Measurements from ENCODE around the gene ARHGAP26. TPM values are rescaled to one million over a fixed set of nuclear protein-coding genes. Genes with fewer than 3 reads are reported as not detected.

ARHGAP26 gene
- total and polyA plus RNA-seq, 7 donors: 5.4 to 25.5 (median 19.1) TPM

DNA sequence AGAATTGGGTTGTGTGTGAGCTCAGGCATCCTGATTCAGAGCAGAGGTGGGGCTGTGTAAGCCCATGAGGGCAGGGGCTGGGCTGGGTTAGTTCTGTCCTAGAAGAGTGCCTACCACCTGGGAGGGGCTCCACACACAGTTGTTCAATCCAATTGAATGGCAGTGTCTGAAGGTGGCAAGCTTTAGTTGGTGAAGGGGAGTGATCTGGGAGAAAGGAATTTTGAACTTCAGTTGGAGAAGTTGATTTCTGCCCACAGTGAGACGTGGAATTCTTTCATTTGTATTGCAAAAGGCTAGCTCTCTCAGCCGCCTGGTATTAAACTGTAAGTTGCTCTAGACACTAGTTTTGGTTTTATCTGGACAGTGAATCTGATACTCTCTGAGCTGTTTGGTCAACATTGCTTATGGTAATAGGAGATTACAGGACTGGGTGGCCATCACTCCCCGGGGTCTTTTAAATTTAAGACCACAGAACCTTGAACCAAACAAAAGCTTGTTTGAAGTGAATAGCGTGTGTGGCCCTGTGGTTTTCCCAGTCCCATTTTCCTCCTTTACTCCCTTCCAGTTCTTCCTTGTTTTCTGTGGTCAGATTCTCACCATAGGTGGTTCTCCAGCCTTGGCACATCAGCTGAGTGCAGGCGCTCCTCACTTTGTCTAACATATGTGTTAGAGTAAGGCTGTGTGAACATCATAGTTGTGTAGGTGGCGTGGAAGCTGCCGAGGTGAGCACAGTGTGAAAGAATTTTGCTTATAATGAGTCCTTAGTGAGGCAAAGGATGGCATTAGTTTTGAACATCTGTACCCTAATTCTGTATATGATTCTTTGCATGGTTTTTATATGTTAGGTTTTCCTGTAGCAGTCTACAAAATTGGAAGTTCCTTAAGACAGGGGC, 78.0 kb downstream of the ARHGAP26 start:
- no peaks in the 10 kb centered on the region for H3K36me3 ChIP-seq
- no peaks in the 10 kb centered on the region for H3K27me3 ChIP-seq
- TF ChIP-seq POLR2A (IDR thresholded peaks at IDR 0.05): no peak
- no peak for TF ChIP-seq POLR2AphosphoS5 (IDR thresholded peaks at IDR 0.05)
- TF ChIP-seq EP300 (IDR thresholded peaks at IDR 0.05): no peak
- TF ChIP-seq, protein P1, sequence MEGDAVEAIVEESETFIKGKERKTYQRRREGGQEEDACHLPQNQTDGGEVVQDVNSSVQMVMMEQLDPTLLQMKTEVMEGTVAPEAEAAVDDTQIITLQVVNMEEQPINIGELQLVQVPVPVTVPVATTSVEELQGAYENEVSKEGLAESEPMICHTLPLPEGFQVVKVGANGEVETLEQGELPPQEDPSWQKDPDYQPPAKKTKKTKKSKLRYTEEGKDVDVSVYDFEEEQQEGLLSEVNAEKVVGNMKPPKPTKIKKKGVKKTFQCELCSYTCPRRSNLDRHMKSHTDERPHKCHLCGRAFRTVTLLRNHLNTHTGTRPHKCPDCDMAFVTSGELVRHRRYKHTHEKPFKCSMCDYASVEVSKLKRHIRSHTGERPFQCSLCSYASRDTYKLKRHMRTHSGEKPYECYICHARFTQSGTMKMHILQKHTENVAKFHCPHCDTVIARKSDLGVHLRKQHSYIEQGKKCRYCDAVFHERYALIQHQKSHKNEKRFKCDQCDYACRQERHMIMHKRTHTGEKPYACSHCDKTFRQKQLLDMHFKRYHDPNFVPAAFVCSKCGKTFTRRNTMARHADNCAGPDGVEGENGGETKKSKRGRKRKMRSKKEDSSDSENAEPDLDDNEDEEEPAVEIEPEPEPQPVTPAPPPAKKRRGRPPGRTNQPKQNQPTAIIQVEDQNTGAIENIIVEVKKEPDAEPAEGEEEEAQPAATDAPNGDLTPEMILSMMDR (IDR thresholded peaks at IDR 0.05): no peak
- no peak overlapping the region for H3K4me3 ChIP-seq
- DNase-seq: no peak
- WGBS, 2 donors: 94 to 95% methylated on average over 7 of the region's 7 CpGs
- intact Hi-C loops (cut with DNase I): no loop called here
- no peak overlapping the region for H3K27ac ChIP-seq
- H3K4me1 ChIP-seq: peaks cover 0 to 31% (median 23%) of the 10 kb centered on the region in 4 donors
- H3K9me3 ChIP-seq: no peaks in the 10 kb centered on the region

DNA sequence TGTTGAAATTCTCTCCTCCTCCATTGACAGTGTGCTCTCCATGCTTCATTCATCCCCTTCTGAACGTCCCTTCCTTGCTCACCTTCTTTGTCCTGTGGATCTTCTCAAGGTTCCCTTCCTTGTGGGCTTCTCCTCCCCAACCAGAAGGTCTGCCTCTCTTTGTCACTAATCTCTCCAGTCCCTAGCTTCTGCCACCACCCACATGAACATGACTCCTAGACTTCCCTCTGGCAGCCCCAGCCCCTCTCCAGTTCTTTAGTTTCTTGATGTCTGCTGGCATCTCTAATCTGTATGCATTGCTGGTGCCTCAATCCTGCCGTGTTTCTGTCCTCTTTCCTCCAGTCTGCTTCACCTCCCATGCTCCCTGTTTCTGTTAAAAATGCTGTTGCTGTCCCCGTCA, 79.3 kb downstream of the ARHGAP26 start:
- H3K4me1 ChIP-seq: peaks cover 0 to 26% (median 17%) of the 10 kb centered on the region in 4 donors
- 91 to 92% methylated on average over 3 of the region's 3 CpGs for WGBS, 2 donors

DNA sequence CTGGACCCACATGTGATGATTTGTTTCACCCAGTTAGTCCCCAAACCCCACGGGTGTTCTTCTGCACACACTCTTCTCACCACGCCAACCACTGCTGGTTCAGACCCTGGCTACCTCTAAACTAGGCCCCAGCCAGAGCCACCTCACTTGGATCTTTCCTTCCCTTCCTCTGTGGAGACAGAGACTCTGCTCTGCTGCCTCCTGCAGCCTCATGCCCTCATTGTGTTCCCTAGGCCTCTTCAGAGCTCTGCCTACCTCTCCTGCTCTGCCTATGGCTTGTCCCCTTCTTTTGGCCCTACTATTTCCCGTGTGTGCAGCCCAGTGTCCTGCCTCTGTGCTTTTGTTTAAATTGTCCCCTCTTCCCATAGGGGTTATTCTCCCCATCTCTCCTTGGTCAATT, 79.7 kb downstream of the ARHGAP26 start:
- TF ChIP-seq POLR2AphosphoS5 (IDR thresholded peaks at IDR 0.05) (no peak), EP300 (IDR thresholded peaks at IDR 0.05) (no peak), POLR2A (IDR thresholded peaks at IDR 0.05) (no peak)
- TF ChIP-seq, protein P1 (IDR thresholded peaks at IDR 0.05): no peak
- no peak overlapping the region for H3K27ac ChIP-seq
- no peaks in the 10 kb centered on the region for H3K27me3 ChIP-seq
- H3K36me3 ChIP-seq: no peaks in the 10 kb centered on the region
- no peak for DNase-seq
- intact Hi-C loops (cut with DNase I): no loop called here
- no peak overlapping the region for H3K4me3 ChIP-seq
- H3K9me3 ChIP-seq: no peaks in the 10 kb centered on the region
- 84 to 85% methylated on average over 3 of the region's 3 CpGs for WGBS, 2 donors
- H3K4me1 ChIP-seq: peaks cover 0 to 25% (median 16%) of the 10 kb centered on the region in 4 donors

More for the DNA sequence above, 79.3 kb downstream of the ARHGAP26 start:
- H3K9me3 ChIP-seq: no peaks in the 10 kb centered on the region
- DNase-seq: no peak
- H3K36me3 ChIP-seq: no peaks in the 10 kb centered on the region
- H3K27me3 ChIP-seq: no peaks in the 10 kb centered on the region
- no peak overlapping the region for H3K27ac ChIP-seq
- intact Hi-C loops (cut with DNase I): no loop called here
- H3K4me3 ChIP-seq: no peak overlapping the region
- TF ChIP-seq POLR2A (IDR thresholded peaks at IDR 0.05): no peak

DNA sequence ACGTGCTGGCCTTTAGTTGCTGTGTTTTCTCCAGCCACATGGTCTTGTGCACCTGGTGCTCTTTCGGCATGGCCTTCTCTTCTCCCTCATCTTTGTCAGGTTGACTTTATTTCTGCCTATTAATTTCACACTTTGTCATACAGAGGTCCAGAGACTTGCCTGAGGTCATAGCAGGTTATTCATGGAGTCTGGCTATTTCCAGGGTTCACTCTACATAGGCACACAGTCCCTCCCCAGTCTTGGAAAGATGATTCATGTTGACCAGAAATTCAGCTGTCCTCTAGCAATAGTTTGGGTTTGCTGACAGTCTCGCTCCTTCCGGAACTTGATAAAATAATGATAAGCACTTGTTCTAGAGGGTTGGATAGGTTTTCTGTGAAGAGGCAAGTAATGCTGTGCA, 81.6 kb downstream of the ARHGAP26 start:
- DNase-seq: no peak
- WGBS, 2 donors: 74 to 94% methylated on average over 4 of the region's 4 CpGs
- no peaks in the 10 kb centered on the region for H3K9me3 ChIP-seq
- no peak overlapping the region for H3K4me3 ChIP-seq
- H3K27ac ChIP-seq: no peak overlapping the region
- no peaks in the 10 kb centered on the region for H3K36me3 ChIP-seq
- peaks cover 0 to 10% (median under 1%) of the 10 kb centered on the region in 4 donors for H3K4me1 ChIP-seq
- no peak for TF ChIP-seq POLR2AphosphoS5 (IDR thresholded peaks at IDR 0.05)
- TF ChIP-seq EP300 (IDR thresholded peaks at IDR 0.05): no peak
- TF ChIP-seq POLR2A (IDR thresholded peaks at IDR 0.05): no peak
- TF ChIP-seq, protein P1 (IDR thresholded peaks at IDR 0.05): no peak
- H3K27me3 ChIP-seq: no peaks in the 10 kb centered on the region
- intact Hi-C loops (cut with DNase I): no loop called here

DNA sequence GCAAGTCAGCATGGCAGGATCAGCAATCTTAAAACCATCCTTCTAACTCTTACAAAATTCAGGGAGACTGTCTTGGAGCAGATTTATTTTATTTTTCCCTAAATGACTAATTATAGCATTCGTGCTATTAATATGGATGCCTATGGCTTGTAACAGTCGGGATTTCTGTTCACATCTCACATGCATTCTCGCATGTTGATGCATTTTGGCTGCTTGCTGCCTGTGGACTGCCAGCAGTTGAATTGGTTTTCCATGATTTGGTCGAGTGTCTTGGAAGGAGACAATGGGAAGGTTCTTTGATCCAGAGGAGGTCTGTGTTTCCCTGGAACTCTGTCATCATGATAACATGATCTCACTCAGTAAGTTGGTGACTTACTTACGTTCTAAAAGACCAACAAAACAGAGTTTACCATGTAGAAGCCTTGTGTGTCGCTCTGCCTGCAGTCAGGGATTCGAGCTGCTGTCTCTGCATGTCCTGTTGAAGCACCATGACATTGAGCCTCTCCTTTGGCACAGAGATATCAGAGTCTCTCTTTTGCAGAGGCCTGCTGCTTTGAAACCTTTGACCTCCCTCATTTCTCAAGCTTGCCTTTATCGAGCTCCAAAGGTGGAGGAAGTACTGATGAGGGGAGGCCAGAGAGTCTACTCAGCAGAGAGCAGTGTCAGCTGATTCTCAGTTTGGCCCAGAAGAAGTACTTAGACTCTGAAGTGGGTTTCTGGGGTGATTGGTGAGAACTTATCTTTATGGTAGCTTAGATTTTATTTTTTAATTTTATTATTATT, 82.4 kb downstream of the ARHGAP26 start:
- DNase-seq: no peak
- H3K4me3 ChIP-seq: no peak overlapping the region
- 83 to 86% methylated on average over 8 of the region's 8 CpGs for WGBS, 2 donors
- no peaks in the 10 kb centered on the region for H3K27me3 ChIP-seq
- TF ChIP-seq POLR2A (IDR thresholded peaks at IDR 0.05) (no peak), POLR2AphosphoS5 (IDR thresholded peaks at IDR 0.05) (no peak), EP300 (IDR thresholded peaks at IDR 0.05) (no peak)
- TF ChIP-seq, protein P1 (IDR thresholded peaks at IDR 0.05): no peak
- H3K4me1 ChIP-seq: peaks cover 0 to 15% (median 0%) of the 10 kb centered on the region in 4 donors
- intact Hi-C loops (cut with DNase I): no loop called here
- H3K27ac ChIP-seq: no peak overlapping the region
- no peaks in the 10 kb centered on the region for H3K9me3 ChIP-seq
- no peaks in the 10 kb centered on the region for H3K36me3 ChIP-seq

All from sigmoid colon (tissue), 7 donors.